K562 (cell line): ENCODE measurements around the gene ZNF473. TPM values are rescaled to one million over a fixed set of nuclear protein-coding genes. Genes with fewer than 3 reads are reported as not detected.

Experiments used
- ATAC-seq: fragments of 200-7000 bp; cut with Tn5 transposase; 3 replicates; pipeline ENCODE4 v1.9.1; 2020; ENCODE audit warnings: moderate library complexity
- BruUV-seq: library from RNA; stranded (reverse); fragments of 400-500 nt; replicated peaks from 2 replicates; lab custom pipeline; 2021; lab: Mats Ljungman, UMichigan
- CTCF ChIA-PET: fragments of 300-600 bp; formaldehyde crosslinking; extraction: SDS; loops from one replicate; lab custom pipeline; 2021; ENCODE audit warnings: low intra/inter-chr PET ratio; lab: Yijun Ruan, JAX
- POLR2A ChIA-PET: fragments of 300-600, 350-650 bp; sonication (Branson Sonifier 250); formaldehyde crosslinking; extraction: SDS; loops from one replicate; lab custom pipeline; 2021; ENCODE audit warnings: antibody characterized with exemption, inconsistent platforms; lab: Yijun Ruan, JAX
- DNase-seq, 4 experiments: peaks; one replicate each; pipeline versions ENCODE4 v3.0.0 to v3.0.0-alpha.2; 2011 to 2018; ENCODE audit warnings: low spot score in 3 of 4, mixed read lengths in 3 of 4; ENCODE audit errors: extremely low read depth in 1 of 4
- FAIRE-seq: peaks from 2 replicates; lab custom pipeline; 2011; peaks lifted over from hg19 to GRCh38; lab: Jason Lieb, UNC
- H2AFZ ChIP-seq: 2 replicates; pipeline ENCODE4 v1.6.0; 2011; ENCODE audit warnings: low read depth, low read length, control low read depth, inconsistent platforms
- H3K27ac ChIP-seq: fragments of 200-600 bp; 3 replicates; pipeline ENCODE4 v1.8.0; 2011; ENCODE audit warnings: low read depth, mild to moderate bottlenecking, control low read depth, inconsistent platforms, low read length, moderate library complexity, mixed read lengths; ENCODE audit errors: extremely low read depth
- H3K27me3 ChIP-seq, 2 experiments: fragments of 300-600 bp in 1 of 2; 2 replicates in 1 of 2; 3 replicates in 1 of 2; pipeline versions ENCODE4 v1.6.0 to v1.8.0; 2011; ENCODE audit warnings: inconsistent platforms in 2 of 2, low read length in 2 of 2, mild to moderate bottlenecking in 1 of 2, mixed read lengths in 1 of 2, moderate library complexity in 1 of 2; ENCODE audit not compliant: control insufficient read depth in 2 of 2, insufficient read depth in 2 of 2
- H3K36me3 ChIP-seq: fragments of 300-600 bp; 3 replicates; pipeline ENCODE4 v1.8.0; 2011; ENCODE audit warnings: mild to moderate bottlenecking, low read length, inconsistent platforms; ENCODE audit not compliant: control insufficient read depth, insufficient read depth
- H3K4me1 ChIP-seq, 2 experiments: fragments of 200-600 bp in 1 of 2; replicated peaks in 1 of 2; 2 replicates in 1 of 2; 3 replicates in 1 of 2; pipeline versions ENCODE4 v1.5.1 to v1.8.0; 2011; ENCODE audit warnings: inconsistent platforms in 2 of 2, low read length in 2 of 2, mild to moderate bottlenecking in 1 of 2, mixed read lengths in 1 of 2, moderate library complexity in 1 of 2; ENCODE audit not compliant: control insufficient read depth in 2 of 2, insufficient read depth in 2 of 2
- H3K4me2 ChIP-seq: 2 replicates; pipeline ENCODE4 v1.6.1; 2011; ENCODE audit warnings: low read length, control low read depth, inconsistent platforms, mixed read lengths; ENCODE audit not compliant: insufficient read depth
- H3K4me3 ChIP-seq: fragments of 200-600 bp; sonication (generic), shearing (Covaris generic); 2 replicates; pipeline ENCODE4 v1.5.1; 2016; ENCODE audit warnings: control low read depth, inconsistent platforms
- H3K79me2 ChIP-seq: fragments of 200-600 bp; 3 replicates; pipeline ENCODE4 v1.8.0; 2011; ENCODE audit warnings: low read length, inconsistent platforms; ENCODE audit not compliant: control insufficient read depth, insufficient read depth
- H3K9ac ChIP-seq, 2 experiments: 2 replicates each; pipeline versions ENCODE4 v1.6.0 to v1.6.1; 2011; ENCODE audit warnings: low read depth in 2 of 2, low read length in 2 of 2, control low read depth in 1 of 2, inconsistent platforms in 1 of 2, mild to moderate bottlenecking in 1 of 2, mixed read lengths in 1 of 2; ENCODE audit not compliant: insufficient read depth in 1 of 2
- H3K9me1 ChIP-seq: one replicate; pipeline ENCODE4 v1.6.0; 2011; ENCODE audit warnings: inconsistent platforms, mild to moderate bottlenecking, low read length, moderate library complexity; ENCODE audit not compliant: control insufficient read depth, insufficient read depth
- H3K9me3 ChIP-seq: replicated peaks from 2 replicates; pipeline ENCODE4 v1.5.1; 2011; ENCODE audit warnings: low read depth, low read length, inconsistent platforms; ENCODE audit not compliant: control insufficient read depth, insufficient read depth
- H4K20me1 ChIP-seq: replicated peaks from 2 replicates; pipeline ENCODE4 v1.6.1; 2011; ENCODE audit warnings: low read length, inconsistent platforms, mixed read lengths; ENCODE audit not compliant: control insufficient read depth, insufficient read depth
- CUX1 ChIP-seq: fragments of 200-800 bp; sonication (Bioruptor generic); IDR thresholded peaks from 2 replicates; pipeline ENCODE4 v1.6.1; 2016; ENCODE audit warnings: missing genetic modification characterization, missing compliant biosample characterization
- ZFP36 ChIP-seq: fragments of 150-350 bp; IDR thresholded peaks from 2 replicates; pipeline ENCODE4 v1.6.1; 2018; ENCODE audit warnings: low read length, low read depth; ENCODE audit not compliant: partially characterized antibody
- WGBS: fragments of 100-300 bp; shearing (Covaris generic); methylation state at CpG from one replicate; pipeline ENCODE4 v1.1.6; 2016; ENCODE audit warnings: low coverage, mixed read lengths; ENCODE audit not compliant: insufficient coverage; ENCODE audit errors: missing lambda C conversion rate; 5-methylcytosine and 5-hydroxymethylcytosine counted together
- in situ Hi-C: fragments of 300-500 bp; cut with MboI; formaldehyde crosslinking; loops from 4 replicates; pipeline ENCODE4 v1.15.0; 2018; ENCODE audit warnings: inconsistent platforms, mixed read lengths
- intact Hi-C: fragments of 100-400 bp; cut with micrococcal nuclease; formaldehyde crosslinking; loops from 2 replicates; pipeline ENCODE4 v1.14.2; 2022
- polyA plus RNA-seq, 8 experiments: library from polyadenylated mRNA; depleted of rRNA in 4 of 8; stranded (reverse) in 5 of 8; unstranded in 3 of 8; fragments of >200 nt; fragmentation: Nextera tagmentation in 2 of 8; fragmentation: Illumina TruSeq in 1 of 8; extraction: Ambion mirVana in 2 of 8; extraction: Trizol in 1 of 8; gene quantifications; 2 replicates each; pipeline versions ENCODE4 v1.2.1 to v1.2.3, GENCODE V29; 2011 to 2014; ENCODE audit warnings: inconsistent platforms in 1 of 8, missing spikeins in 1 of 8
- total RNA-seq, 7 experiments: library from RNA; depleted of rRNA in 6 of 7; stranded (reverse); fragments of >200 nt in 6 of 7; fragmentation: Illumina TruSeq in 2 of 7; extraction: Trizol in 2 of 7; gene quantifications; 2 replicates each; pipeline versions ENCODE4 v1.2.1 to v1.2.3, GENCODE V29; 2011 to 2021; ENCODE audit warnings: low replicate concordance in 1 of 7

Gene ZNF473
- total and polyA plus RNA-seq, 9 of the 15 experiments (the other 6 are each of a cell fraction or from before 2014, with no cell fraction given): 8.2 to 34.0 (median 28.5) TPM

GRCh38 chr19:50007947-50008346, 17.9 kb upstream of the ZNF473 start:
- CTCF ChIA-PET: no interaction called here
- DNase-seq: no peak
- TF ChIP-seq CUX1 (CRISPR knock-in tag): no peak
- peak; percentile 64 for TF ChIP-seq ZFP36
- no peaks in the 10 kb centered on the region for H3K27me3 ChIP-seq
- intact Hi-C loops: no loop called here
- H3K4me1 ChIP-seq: peaks cover 7 to 17% of the 10 kb centered on the region in 2 experiments
- no TSS peak for BruUV-seq
- in situ Hi-C loops: no loop called here
- no peak overlapping the region for H3K9ac ChIP-seq
- H3K79me2 ChIP-seq: no peaks in the 10 kb centered on the region; the same call in 2 of the 3 replicates
- H3K36me3 ChIP-seq: peaks cover 61% of the 10 kb centered on the region; the same call in 2 of the 3 replicates
- WGBS: 86% methylated on average over 2 of the region's 2 CpGs
- no peak overlapping the region for H2AFZ ChIP-seq
- ATAC-seq: no peak
- H3K9me3 ChIP-seq: no peaks in the 10 kb centered on the region
- POLR2A ChIA-PET: interaction anchor here (1.2 kb wide), 1 partner anchor 10 kb away, joined by 3 read pairs; no protein-coding TSS in a partner anchor
- FAIRE-seq: no peak
- H3K27ac ChIP-seq: no peak overlapping the region
- no peak overlapping the region for H3K4me3 ChIP-seq
- no peak overlapping the region for H3K4me2 ChIP-seq
- H4K20me1 ChIP-seq: no peaks in the 10 kb centered on the region; the same call in 1 of the 2 replicates
- peaks cover 8% of the 10 kb centered on the region for H3K9me1 ChIP-seq
